ENCODE measurements around the gene CLCNKB.

The CLCNKB gene

GRCh38 chr1:16090076-16090826 lies 46.7 kb downstream of the CLCNKB start:
- Histone ChIP-seq H3K27ac (peak overlapping the region; percentile 58; the same call in 1 of the 2 replicates), H3K9ac (ENCODE audit: insufficient read length) (no peak overlapping the region), H3K9me3 (ENCODE audit: low read depth, low read length) (no peaks in the 10 kb centered on the region), H3K36me3 (ENCODE audit: insufficient read depth, low read length) (no peaks in the 10 kb centered on the region), H3K4me3 (no peak overlapping the region)
- no peak for DNase-seq (ENCODE audit: low read depth, low spot score)
- no peak for TF ChIP-seq FOXP2 (optimal IDR thresholded peaks at IDR 0.05; ENCODE audit: control extremely low read depth, extremely low read length, insufficient read depth)
- no peak for TF ChIP-seq EZH2 (IDR thresholded peaks at IDR 0.05)
- TF ChIP-seq POLR2AphosphoS5 (IDR thresholded peaks at IDR 0.05; ENCODE audit: borderline replicate concordance, low read depth, low read length), result no peak

- no peak for TF ChIP-seq POLR2AphosphoS5 (IDR thresholded peaks at IDR 0.05; ENCODE audit: borderline replicate concordance, low read depth, low read length)
- no peak for TF ChIP-seq FOXP2 (optimal IDR thresholded peaks at IDR 0.05; ENCODE audit: control extremely low read depth, extremely low read length, insufficient read depth)
- no peak for TF ChIP-seq EZH2 (IDR thresholded peaks at IDR 0.05)
- H3K9me3 ChIP-seq (ENCODE audit: low read depth, low read length), result no peaks in the 10 kb centered on the region
- H3K4me3 ChIP-seq, result no peak overlapping the region
- H3K27ac ChIP-seq, result no peak overlapping the region
- H3K9ac ChIP-seq (ENCODE audit: insufficient read length), result no peak overlapping the region
- H3K36me3 ChIP-seq (ENCODE audit: insufficient read depth, low read length), result no peaks in the 10 kb centered on the region
- DNase-seq (ENCODE audit: low read depth, low spot score), result no peak
Measured at GRCh38 chr1:16091296-16091695, 47.7 kb downstream of the CLCNKB start.

DNA sequence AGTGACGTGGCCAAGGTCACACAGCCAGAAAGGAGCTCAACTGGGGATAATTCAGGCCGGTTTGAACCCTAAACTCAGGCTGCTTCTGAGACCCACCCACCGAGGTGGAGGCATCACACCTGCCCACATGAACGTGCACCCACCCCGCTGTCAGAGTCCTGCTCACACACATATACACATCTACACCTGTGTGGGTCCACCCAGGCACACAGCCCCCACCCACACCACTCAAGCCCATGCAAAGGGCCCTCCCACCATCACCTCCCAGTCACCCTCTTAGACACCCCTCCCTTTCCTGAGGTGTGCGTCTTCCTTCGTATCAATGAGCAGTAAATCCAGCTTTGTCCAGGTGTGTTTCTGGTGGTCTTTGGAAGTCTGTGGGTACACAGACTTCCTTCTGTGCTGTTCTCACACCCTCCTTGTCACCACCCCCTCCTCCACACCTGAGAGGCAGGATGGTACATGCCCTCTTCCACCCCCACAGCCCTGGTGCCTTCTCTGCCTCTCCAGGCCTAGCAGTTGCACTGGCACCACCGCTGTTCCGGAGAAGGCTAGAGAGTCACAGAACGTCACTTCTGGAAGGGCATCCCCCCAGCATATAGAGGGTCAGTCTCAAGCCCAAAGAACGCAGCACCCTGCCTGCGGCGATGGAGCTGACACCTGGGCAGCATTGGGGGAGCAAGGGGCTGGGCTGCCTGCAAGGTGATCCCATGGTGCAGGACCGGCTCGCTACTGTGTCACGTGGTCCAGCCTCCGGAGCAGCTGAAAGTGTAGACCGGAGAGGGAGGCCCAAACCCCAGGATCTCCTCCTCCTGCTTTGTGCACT lies 48.7 kb downstream of the CLCNKB start:
- H3K9me3 ChIP-seq (ENCODE audit: low read depth, low read length), result no peaks in the 10 kb centered on the region
- H3K4me3 ChIP-seq, result no peak overlapping the region
- H3K9ac ChIP-seq (ENCODE audit: insufficient read length), result no peak overlapping the region
- H3K36me3 ChIP-seq (ENCODE audit: insufficient read depth, low read length), result no peaks in the 10 kb centered on the region
- TF ChIP-seq EZH2 (IDR thresholded peaks at IDR 0.05) (no peak), POLR2AphosphoS5 (IDR thresholded peaks at IDR 0.05; ENCODE audit: borderline replicate concordance, low read depth, low read length) (no peak), FOXP2 (optimal IDR thresholded peaks at IDR 0.05; ENCODE audit: control extremely low read depth, extremely low read length, insufficient read depth) (no peak)
- no peak overlapping the region for H3K27ac ChIP-seq
- no peak for DNase-seq (ENCODE audit: low read depth, low spot score)

GRCh38 chr1:16092923-16093511 lies 49.4 kb downstream of the CLCNKB start:
- no peak for DNase-seq (ENCODE audit: low read depth, low spot score)
- TF ChIP-seq EZH2 (IDR thresholded peaks at IDR 0.05), result no peak
- no peak for TF ChIP-seq POLR2AphosphoS5 (IDR thresholded peaks at IDR 0.05; ENCODE audit: borderline replicate concordance, low read depth, low read length)
- no peak for TF ChIP-seq FOXP2 (optimal IDR thresholded peaks at IDR 0.05; ENCODE audit: control extremely low read depth, extremely low read length, insufficient read depth)
- no peak overlapping the region for H3K9ac ChIP-seq (ENCODE audit: insufficient read length)

GRCh38 chr1:16093611-16094010 lies 50.0 kb downstream of the CLCNKB start:
- no peak for DNase-seq (ENCODE audit: low read depth, low spot score)
- no peak for TF ChIP-seq EZH2 (IDR thresholded peaks at IDR 0.05)
- TF ChIP-seq FOXP2 (optimal IDR thresholded peaks at IDR 0.05; ENCODE audit: control extremely low read depth, extremely low read length, insufficient read depth), result no peak
- no peak for TF ChIP-seq POLR2AphosphoS5 (IDR thresholded peaks at IDR 0.05; ENCODE audit: borderline replicate concordance, low read depth, low read length)
- H3K36me3 ChIP-seq (ENCODE audit: insufficient read depth, low read length), result no peaks in the 10 kb centered on the region
- peak overlapping the region; percentile 42; the same call in 1 of the 2 replicates for H3K27ac ChIP-seq
- H3K9ac ChIP-seq (ENCODE audit: insufficient read length), result no peak overlapping the region
- H3K4me3 ChIP-seq, result no peak overlapping the region
- H3K9me3 ChIP-seq (ENCODE audit: low read depth, low read length), result no peaks in the 10 kb centered on the region

More at GRCh38 chr1:16092923-16093511, 49.4 kb downstream of the CLCNKB start:
- Histone ChIP-seq H3K4me3 (no peak overlapping the region), H3K27ac (no peak overlapping the region), H3K36me3 (ENCODE audit: insufficient read depth, low read length) (no peaks in the 10 kb centered on the region), H3K9me3 (ENCODE audit: low read depth, low read length) (no peaks in the 10 kb centered on the region)

DNA sequence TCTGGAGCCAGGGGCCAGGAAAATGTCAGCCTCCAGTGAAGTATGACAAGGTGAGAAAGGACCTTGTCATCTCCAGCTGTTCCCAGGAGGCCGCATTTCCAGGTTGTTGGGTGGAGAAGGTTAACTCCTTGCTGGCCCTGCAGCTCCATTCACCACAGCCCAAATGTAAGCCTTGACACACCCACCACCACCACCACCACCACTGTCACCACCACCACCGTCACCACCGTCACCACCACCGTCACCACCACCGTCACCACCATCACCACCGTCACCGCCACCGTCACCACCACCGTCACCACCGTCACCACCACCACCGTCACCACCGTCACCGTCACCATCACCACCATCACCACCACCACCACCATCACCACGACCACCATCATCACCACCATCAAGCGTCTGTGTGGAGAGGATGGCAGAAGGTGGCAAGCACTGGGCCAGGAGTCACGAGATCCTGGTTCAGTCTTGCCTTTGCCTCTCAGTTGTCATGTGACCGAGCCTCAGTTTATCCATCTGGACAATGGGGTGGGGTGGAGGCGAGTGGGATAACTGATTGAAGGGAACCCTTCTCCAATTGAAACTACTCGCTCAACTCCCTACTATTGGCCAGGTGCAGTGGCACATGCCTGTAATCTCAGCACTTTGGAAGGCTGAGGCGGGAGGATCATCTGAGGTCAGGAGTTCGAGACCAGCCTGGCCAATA lies 51.0 kb downstream of the CLCNKB start:
- no peak overlapping the region for H3K4me3 ChIP-seq
- H3K9ac ChIP-seq (ENCODE audit: insufficient read length), result no peak overlapping the region
- no peaks in the 10 kb centered on the region for H3K36me3 ChIP-seq (ENCODE audit: insufficient read depth, low read length)
- no peak overlapping the region for H3K27ac ChIP-seq
- H3K9me3 ChIP-seq (ENCODE audit: low read depth, low read length), result no peaks in the 10 kb centered on the region
- TF ChIP-seq POLR2AphosphoS5 (IDR thresholded peaks at IDR 0.05; ENCODE audit: borderline replicate concordance, low read depth, low read length) (no peak), FOXP2 (optimal IDR thresholded peaks at IDR 0.05; ENCODE audit: control extremely low read depth, extremely low read length, insufficient read depth) (no peak), EZH2 (IDR thresholded peaks at IDR 0.05) (no peak)
- no peak for DNase-seq (ENCODE audit: low read depth, low spot score)

- no peaks in the 10 kb centered on the region for H3K9me3 ChIP-seq (ENCODE audit: low read depth, low read length)
- H3K36me3 ChIP-seq (ENCODE audit: insufficient read depth, low read length), result no peaks in the 10 kb centered on the region
- H3K9ac ChIP-seq (ENCODE audit: insufficient read length), result no peak overlapping the region
- H3K27ac ChIP-seq, result no peak overlapping the region
- TF ChIP-seq POLR2AphosphoS5 (IDR thresholded peaks at IDR 0.05; ENCODE audit: borderline replicate concordance, low read depth, low read length), result no peak
- TF ChIP-seq FOXP2 (optimal IDR thresholded peaks at IDR 0.05; ENCODE audit: control extremely low read depth, extremely low read length, insufficient read depth), result no peak
- TF ChIP-seq EZH2 (IDR thresholded peaks at IDR 0.05), result no peak
- no peak overlapping the region for H3K4me3 ChIP-seq
- no peak for DNase-seq (ENCODE audit: low read depth, low spot score)
Measured at GRCh38 chr1:16095447-16095846, 51.9 kb downstream of the CLCNKB start.

Data from SK-N-MC (cell line).